ENCODE data around the gene PARP9. TPM values are rescaled to one million over a fixed set of nuclear protein-coding genes. Genes with fewer than 3 reads are reported as not detected.

PARP9 gene
- total and polyA plus RNA-seq, 2 of the 13 experiments (the other 11 are each of a cell fraction or from before 2014, with no cell fraction given), result 6.5 to 10.6 TPM

GRCh38 chr3:122564155-122564912 is at the start of gene PARP9, which contains the start of gene DTX3L (continued):
- TF ChIP-seq ZNF354B (CRISPR knock-in tag; IDR thresholded peaks at IDR 0.05) (no peak), RFXAP (CRISPR knock-in tag; IDR thresholded peaks at IDR 0.05; ENCODE audit: borderline replicate concordance) (no peak), NFIB (CRISPR knock-in tag; IDR thresholded peaks at IDR 0.05; ENCODE audit: borderline replicate concordance) (no peak), ZNF296 (CRISPR knock-in tag; conservative IDR thresholded peaks at IDR 0.05) (peak; percentile 63; the same call in 1 of the 2 replicates), CCAR2 (optimal IDR thresholded peaks at IDR 0.05; ENCODE audit: low read depth, low read length) (no peak), LBX2 (CRISPR knock-in tag; IDR thresholded peaks at IDR 0.05; ENCODE audit: borderline replicate concordance) (0 out of 2 replicates have a peak, but pooled peaks have one; percentile 11), TIGD3 (CRISPR knock-in tag; IDR thresholded peaks at IDR 0.05; ENCODE audit: borderline replicate concordance) (no peak), GABPB1 (CRISPR knock-in tag; IDR thresholded peaks at IDR 0.05) (peak; percentile 85; the same call in 1 of the 2 replicates), ZNF569 (CRISPR knock-in tag; IDR thresholded peaks at IDR 0.05; ENCODE audit: borderline replicate concordance) (no peak), TMF1 (CRISPR knock-in tag; IDR thresholded peaks at IDR 0.05; ENCODE audit: low read depth) (0 out of 2 replicates have a peak, but pooled peaks have one; percentile 50), CBX2 (IDR thresholded peaks at IDR 0.05; ENCODE audit: low read depth, low read length) (no peak), CBX2 (CRISPR knock-in tag; IDR thresholded peaks at IDR 0.05; ENCODE audit: low read depth) (0 out of 2 replicates have a peak, but pooled peaks have one; percentile 63), MYNN (CRISPR knock-in tag; IDR thresholded peaks at IDR 0.05; ENCODE audit: low read depth) (no peak)
- TF ChIP-seq, protein P1, sequence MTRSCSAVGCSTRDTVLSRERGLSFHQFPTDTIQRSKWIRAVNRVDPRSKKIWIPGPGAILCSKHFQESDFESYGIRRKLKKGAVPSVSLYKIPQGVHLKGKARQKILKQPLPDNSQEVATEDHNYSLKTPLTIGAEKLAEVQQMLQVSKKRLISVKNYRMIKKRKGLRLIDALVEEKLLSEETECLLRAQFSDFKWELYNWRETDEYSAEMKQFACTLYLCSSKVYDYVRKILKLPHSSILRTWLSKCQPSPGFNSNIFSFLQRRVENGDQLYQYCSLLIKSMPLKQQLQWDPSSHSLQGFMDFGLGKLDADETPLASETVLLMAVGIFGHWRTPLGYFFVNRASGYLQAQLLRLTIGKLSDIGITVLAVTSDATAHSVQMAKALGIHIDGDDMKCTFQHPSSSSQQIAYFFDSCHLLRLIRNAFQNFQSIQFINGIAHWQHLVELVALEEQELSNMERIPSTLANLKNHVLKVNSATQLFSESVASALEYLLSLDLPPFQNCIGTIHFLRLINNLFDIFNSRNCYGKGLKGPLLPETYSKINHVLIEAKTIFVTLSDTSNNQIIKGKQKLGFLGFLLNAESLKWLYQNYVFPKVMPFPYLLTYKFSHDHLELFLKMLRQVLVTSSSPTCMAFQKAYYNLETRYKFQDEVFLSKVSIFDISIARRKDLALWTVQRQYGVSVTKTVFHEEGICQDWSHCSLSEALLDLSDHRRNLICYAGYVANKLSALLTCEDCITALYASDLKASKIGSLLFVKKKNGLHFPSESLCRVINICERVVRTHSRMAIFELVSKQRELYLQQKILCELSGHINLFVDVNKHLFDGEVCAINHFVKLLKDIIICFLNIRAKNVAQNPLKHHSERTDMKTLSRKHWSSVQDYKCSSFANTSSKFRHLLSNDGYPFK (CRISPR knock-in tag; IDR thresholded peaks at IDR 0.05; ENCODE audit: borderline replicate concordance), result peak; percentile 68; the same call in 1 of the 2 replicates
- TF ChIP-seq, protein P2, sequence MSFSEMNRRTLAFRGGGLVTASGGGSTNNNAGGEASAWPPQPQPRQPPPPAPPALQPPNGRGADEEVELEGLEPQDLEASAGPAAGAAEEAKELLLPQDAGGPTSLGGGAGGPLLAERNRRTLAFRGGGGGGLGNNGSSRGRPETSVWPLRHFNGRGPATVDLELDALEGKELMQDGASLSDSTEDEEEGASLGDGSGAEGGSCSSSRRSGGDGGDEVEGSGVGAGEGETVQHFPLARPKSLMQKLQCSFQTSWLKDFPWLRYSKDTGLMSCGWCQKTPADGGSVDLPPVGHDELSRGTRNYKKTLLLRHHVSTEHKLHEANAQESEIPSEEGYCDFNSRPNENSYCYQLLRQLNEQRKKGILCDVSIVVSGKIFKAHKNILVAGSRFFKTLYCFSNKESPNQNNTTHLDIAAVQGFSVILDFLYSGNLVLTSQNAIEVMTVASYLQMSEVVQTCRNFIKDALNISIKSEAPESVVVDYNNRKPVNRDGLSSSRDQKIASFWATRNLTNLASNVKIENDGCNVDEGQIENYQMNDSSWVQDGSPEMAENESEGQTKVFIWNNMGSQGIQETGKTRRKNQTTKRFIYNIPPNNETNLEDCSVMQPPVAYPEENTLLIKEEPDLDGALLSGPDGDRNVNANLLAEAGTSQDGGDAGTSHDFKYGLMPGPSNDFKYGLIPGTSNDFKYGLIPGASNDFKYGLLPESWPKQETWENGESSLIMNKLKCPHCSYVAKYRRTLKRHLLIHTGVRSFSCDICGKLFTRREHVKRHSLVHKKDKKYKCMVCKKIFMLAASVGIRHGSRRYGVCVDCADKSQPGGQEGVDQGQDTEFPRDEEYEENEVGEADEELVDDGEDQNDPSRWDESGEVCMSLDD (CRISPR knock-in tag; IDR thresholded peaks at IDR 0.05; ENCODE audit: borderline replicate concordance), result peak; percentile 24; the same call in 1 of the 2 replicates
- TF ChIP-seq, protein P3, sequence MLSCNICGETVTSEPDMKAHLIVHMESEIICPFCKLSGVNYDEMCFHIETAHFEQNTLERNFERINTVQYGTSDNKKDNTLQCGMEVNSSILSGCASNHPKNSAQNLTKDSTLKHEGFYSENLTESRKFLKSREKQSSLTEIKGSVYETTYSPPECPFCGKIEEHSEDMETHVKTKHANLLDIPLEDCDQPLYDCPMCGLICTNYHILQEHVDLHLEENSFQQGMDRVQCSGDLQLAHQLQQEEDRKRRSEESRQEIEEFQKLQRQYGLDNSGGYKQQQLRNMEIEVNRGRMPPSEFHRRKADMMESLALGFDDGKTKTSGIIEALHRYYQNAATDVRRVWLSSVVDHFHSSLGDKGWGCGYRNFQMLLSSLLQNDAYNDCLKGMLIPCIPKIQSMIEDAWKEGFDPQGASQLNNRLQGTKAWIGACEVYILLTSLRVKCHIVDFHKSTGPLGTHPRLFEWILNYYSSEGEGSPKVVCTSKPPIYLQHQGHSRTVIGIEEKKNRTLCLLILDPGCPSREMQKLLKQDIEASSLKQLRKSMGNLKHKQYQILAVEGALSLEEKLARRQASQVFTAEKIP (CRISPR knock-in tag; IDR thresholded peaks at IDR 0.05; ENCODE audit: borderline replicate concordance), result no peak
